GM18526 (cell line): ENCODE results near the gene UNC93B1.

Experiments used
- POLR2A ChIP-seq: IDR thresholded peaks from 3 replicates; pipeline ENCODE4 v1.6.1; 2011; ENCODE audit not compliant: insufficient read length; ENCODE audit errors: extremely low read depth

UNC93B1 gene

DNA sequence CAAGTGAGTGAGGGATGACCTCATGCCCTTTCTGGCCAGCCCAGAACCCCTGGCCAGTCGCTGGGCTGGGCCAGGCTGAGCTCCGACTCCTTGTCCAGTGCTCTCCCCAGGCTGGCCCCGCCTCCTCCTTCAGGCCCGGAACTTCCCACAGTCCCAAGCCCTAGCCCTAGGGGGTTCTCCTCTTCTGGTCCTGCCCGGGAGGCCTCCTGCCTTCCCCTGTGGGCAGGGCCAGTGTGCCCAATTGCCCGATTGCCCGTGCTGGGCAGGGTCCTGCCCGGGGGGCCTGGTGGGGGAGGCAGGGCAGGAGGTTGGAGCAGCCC lies 39.1 kb upstream of the UNC93B1 start:
- no peak for TF ChIP-seq POLR2A

DNA sequence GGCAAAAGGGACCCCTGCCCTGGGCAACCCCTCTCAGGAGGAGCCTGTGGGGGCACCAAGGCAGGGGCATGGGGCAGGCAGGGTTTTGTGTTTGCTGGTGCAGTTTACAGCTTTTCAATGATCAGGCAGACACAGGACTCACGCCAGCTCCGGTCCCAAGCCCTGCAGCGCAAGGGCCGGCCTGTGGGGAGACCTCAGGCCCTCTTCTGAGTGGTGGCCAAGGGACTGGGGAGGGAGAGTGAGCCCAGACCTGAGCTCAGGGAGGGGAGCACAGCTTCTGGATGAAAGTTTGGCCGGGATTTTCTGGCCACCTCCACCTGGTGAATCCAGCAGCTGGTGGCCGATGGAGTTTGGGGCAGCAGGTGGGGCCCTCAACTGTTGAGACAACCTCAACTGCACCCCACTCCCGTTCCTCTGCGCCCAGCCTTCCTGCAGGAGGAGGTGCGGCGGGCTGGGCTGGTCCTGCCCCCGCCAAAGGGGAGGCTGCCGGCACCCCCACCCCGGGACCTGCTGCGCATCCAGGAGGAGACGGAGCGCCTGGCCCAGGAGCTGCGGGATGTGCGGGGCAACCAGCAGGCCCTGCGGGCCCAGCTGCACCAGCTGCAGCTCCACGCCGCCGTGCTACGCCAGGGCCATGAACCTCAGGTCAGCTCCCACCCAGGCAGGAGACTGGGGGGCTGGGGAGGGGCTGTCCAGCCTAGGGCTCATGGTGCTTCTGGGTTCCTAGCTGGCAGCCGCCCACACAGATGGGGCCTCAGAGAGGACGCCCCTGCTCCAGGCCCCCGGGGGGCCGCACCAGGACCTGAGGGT lies 38.5 kb upstream of the UNC93B1 start:
- no peak for TF ChIP-seq POLR2A

DNA sequence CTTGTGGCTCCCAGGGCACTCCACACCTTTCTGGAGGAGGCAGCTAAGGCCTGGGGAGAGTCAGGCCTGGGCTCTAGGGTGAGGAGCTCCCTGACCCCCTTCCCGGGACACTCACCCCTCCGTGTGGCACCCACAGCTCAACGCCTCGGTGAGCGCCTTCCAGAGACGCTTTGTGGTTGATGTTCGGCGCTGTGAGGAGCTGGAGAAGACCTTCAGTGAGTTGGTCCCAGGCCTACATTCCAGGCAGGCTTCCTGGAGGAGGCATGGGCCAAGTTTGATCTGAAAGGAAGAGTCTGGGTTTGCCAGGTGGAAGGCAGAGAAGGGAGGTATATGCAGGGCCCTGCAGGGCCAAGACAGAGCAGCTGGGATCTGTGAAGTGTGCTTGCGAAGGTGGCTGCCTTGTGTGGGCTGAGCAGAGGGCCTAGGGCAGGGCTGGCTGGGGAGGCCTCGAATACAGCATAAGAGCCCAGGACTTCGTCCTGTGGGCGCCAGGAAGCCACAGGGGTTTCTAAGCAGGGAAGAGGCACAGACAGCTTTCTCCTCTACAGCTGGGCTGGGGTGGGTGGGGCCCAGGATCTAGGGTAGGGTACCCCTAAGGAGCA lies 37.8 kb upstream of the UNC93B1 start:
- TF ChIP-seq POLR2A = no peak

DNA sequence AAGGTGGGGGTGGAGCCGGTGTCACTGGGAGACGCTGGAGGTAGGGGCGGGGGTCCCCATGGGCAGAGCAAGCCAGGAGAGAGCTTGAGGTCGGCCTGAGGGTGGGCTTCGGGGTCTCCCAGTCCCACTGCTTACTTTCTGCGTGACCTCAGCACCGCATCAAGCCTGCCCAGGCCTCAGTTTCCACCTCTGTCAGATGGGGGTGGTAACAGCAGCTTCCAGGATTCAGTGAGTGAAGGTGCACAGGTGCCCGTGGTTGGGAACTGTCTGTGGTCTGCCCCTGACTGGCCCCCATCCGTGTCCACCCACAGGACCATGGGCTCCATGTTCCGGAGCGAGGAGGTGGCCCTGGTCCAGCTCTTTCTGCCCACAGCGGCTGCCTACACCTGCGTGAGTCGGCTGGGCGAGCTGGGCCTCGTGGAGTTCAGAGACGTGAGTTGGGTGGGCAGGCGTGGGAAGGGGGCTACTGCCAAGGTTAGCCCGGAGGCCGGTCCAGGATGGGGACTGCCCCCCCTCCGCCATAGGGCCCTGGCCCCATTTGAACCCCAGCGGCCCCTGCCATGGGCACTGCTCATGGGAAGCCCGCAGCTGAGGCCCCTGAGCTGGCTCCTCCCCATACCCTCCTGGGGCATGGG lies 37.2 kb upstream of the UNC93B1 start:
- no peak for TF ChIP-seq POLR2A

DNA sequence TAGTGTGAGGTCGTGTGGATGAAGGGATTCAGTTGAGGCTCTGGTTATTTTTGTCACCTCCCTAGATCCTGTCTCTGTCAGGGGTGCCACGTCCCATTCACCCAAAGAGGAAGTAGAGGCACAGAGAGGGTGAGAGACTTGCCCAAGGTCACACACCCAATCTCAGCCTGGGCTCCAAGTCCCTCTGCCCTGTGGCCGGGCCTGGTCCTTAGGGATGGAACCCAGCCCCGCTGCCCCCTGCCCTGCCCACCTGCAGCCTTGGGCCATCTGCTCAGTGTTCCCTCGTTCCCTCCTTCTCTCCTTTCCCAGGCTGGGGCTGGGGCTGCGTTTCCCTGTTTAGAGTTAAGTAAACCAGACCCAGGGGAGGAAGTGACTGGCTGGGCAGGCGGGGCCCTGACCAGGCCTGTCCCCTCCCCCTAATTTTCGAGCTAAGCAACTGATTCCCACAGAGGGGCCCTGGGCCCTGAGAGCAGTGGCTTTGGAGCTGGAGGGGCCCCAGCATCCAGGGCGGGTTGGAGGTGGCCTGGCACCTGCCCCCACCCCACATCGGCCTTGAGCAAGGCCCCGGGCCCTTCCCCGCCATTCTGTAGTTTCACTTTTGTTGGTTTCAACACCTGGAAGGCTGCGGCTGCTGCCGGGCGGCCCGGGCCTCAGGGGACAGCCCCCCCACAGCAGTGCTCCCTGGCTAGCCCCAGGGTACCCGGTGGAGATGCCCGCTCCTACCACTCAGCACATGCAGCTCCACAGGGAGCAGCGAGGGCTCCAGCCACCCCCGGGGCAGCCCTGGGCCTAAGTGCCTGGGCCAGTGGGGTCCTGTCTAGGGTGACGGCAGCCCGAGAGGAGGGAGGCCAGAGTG lies 36.4 kb upstream of the UNC93B1 start:
- TF ChIP-seq POLR2A = peak; percentile 51

DNA sequence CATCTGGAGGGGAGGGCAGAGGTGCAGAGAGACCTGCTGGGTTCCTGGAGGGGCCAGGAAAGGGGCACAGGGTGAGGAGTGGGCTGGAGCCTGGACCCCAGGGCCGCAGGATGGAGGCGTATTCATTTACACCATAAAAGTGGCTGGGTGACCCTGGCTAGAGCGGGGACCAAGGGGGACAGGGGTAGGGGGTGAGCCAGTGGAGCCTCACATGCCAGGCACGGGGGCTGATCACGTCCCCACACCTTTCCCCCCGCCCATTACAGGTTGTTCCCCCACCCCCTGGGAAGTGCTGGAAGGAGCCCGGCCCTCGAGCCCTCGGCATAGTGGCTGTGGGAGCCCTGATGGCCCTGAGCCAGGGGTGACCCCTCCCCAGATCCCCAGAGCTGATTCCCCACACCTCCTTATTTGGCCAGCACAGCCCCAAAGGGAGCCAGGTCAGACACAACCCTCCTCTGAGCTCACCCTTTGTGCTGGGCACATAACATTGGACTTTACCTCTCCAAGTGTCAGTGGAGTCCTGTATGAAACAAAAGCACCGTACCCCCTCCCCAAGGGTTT lies 35.7 kb upstream of the UNC93B1 start:
- TF ChIP-seq POLR2A = no peak

DNA sequence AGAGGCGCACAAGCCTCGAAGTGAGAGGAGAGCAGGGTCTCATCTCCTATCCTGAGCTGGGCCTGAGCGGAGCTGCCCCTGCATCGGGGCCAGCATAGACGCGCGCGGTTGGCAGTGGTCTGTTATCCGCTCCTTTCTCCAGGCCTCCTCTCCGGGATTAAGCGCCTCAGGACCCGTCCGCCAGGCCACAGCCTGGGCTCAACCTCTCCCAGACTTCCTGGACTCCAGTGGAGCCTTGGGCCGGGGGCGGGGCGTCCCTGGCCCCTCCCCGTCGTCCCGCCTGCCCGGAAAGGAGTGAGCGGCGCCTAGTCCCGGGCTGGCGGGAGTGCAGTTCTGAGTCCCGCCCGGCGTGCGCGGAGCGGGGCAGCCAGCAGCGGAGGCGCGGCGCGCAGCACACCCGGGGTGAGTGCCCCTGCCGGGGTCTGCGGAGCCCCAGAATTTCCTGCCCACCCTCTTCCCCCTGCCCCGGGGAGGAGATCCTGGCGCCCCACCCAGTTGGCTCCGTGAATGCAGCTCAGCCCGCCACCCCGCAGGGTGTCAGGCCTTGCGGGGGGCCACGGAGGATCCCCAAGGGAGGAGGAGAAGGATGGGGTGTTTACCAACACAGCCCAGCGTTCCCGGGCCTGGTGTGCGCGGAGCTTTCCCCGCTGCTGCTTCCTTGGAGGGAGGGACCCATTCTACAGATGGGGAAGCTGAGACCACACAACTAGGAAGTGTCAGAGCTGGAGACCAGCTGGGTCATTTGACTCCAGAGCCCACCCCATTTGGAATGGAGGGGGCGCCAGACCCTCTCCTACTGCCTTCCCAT lies 35.0 kb upstream of the UNC93B1 start, which contains the start of gene TCIRG1:
TSS of gene TCIRG1 (plus strand) at position 308 of the 808 bp plus-strand sequence. CDS start 2,247 bp downstream, outside the sequence.
- peak; percentile 91 for TF ChIP-seq POLR2A

DNA sequence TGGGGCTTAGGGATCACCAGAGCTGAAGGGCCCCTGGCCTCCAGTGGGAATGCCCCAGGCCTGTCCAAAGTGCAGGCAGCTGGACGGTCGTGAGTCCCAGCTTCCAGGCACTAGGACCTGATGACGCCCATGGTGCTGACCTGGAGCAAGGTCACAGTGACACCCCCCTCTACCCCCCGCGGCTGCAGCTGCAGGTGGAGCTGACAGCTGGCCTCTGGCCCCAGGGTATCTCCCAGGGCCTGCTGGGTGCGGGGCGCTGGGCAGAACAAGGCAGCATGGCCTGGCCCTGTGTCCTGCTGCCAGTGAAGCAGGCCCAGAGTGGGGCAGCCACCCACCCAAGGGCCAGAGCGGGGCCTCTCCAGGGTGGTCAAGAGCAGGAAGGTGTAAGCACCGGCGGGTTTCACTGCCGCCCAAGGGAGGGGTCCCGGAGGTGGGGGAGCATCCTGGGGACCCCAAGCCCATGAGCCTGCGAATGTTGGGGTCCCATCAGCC lies 34.4 kb upstream of the UNC93B1 start:
- TF ChIP-seq POLR2A = no peak

DNA sequence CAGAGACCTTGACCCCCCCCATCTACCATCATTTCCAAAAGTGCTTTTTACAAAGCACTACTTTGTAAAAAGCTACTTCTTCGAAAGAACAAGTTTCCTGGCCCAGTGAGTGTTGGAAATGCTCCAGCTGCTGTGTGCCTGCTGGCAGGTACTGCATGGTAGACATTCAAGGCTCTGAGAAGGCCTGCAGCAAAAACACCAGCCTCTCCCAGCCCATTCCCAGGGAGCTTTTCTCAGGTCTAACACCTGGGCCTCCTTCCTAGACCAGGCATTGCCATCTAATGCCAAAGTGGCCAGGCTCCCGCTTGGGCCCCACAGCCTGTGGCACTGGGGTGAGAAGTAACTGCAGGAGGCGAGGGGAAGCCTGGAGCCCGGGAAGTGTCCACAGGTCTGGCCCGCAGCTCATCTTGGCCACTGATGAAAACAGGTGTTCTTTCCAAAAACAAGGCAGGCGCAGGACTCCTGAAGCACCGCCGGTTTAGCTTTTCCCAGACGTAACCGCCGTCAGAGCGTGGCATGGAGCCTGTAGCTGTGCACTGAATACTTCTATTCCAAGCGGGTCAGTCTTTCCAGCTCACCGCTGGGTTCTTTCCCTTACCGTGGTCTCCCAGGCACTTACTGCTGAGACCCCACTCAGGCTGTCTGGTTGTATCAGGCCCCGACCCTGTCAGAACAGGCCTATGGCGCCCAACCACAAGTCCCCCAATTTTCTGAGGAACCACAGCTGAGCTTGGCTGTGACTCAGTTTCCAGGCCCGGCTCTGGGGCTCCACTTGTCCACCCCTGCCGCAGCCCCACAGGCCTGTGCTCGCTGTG lies 33.7 kb upstream of the UNC93B1 start:
- no peak for TF ChIP-seq POLR2A

DNA sequence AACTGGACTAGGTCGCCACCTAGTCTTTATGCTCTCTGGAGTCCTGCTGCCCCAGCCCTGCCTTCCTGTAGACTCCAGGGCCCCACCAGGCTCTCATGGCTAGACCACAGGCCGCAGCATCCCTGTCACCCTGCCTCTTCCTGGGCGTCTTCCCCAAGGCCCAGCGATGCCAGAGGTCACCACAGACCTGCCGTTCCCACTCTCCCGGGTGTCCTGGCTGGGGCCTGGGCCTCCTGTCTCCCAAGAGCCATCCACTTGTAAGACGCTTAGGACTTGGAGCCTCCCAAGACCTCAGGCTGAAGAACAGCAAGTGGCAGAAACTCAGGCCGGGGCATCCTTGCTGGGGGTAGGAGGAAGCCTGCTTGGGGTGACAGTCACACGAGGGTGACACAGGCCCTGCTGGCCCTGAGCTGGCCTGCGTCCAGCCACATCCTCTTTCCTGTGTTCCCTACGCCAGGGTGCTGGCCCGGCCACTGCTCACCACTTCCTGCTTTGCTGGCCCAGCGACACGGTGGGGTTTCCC lies 32.9 kb upstream of the UNC93B1 start:
- TF ChIP-seq POLR2A = no peak

DNA sequence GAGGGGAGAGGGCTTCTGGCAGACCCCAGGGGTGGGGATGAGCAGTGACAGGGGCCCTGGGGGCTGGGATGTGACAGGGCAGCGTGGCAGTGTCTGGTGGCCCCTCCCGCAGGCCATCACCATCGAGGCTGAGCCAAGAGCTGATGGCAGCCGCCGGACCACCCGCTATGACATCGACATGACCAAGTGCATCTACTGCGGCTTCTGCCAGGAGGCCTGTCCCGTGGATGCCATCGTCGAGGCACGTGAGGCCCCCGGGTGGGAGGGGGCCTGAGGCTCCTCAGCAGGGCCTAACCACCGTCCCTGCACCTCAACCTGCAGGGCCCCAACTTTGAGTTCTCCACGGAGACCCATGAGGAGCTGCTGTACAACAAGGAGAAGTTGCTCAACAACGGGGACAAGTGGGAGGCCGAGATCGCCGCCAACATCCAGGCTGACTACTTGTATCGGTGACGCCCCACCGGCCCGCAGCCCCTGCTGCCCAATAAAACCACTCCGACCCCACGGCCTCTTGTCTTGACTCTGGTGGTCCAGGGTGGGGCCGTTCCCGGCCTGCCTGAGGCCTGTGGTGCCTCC lies 32.3 kb upstream of the UNC93B1 start:
- TF ChIP-seq POLR2A = no peak

DNA sequence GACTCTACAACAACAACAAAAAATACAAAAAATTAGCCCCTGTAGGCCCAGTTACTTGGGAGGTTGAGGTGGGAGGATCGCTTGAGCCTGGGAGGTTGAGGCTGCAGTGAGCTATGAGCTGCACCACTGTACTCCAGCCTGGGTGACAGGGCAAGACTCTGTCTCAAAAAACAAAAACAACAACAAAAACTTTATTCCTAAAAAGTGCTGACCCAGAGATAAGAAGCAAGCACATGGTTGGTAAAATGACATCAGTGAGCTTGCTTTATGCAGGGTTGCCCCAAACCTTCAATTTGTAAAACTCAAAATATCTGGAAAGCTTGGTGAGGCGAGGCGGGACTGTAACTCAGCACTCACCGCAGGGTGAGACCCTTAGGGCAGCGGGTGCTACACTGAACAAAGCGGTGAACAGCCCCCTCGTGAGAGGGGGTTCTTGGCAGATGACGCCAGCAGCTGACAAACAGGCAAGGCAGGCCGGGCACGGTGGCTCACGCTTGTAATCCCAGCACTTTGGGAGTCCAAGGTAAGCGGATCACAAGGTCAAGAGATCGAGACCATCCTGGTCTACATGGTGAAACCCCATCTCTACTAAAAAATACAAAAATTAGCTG lies 31.5 kb upstream of the UNC93B1 start:
- no peak for TF ChIP-seq POLR2A

DNA sequence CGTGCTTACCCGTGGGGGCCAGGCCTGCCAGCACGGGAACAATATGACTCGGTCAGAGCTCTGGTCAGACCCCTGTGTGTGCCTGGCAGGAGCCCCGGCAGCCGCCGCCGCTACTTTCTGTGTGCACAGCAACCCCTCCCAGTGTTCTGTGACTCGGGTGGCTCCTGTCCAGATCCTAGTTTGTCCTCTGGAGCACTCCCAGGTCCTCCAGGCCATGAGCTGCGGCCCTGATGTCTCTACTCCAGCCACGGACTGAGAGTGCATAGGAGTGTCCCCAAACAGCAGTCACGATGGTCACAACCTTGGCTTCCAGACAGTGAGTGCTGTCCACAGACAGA lies 29.8 kb upstream of the UNC93B1 start:
- TF ChIP-seq POLR2A = no peak
